IMR-90 (cell line): Measurements from ENCODE around the gene LRFN2.

Source experiments
- BHLHE40 ChIP-seq: fragments of 150-350 bp; IDR thresholded peaks from 2 replicates; pipeline ENCODE4 v1.6.1; 2016; ENCODE audit warnings: mild to moderate bottlenecking, low read depth, low read length
- CEBPB ChIP-seq: IDR thresholded peaks from 2 replicates; pipeline ENCODE4 v1.6.1; 2012; ENCODE audit warnings: low read depth, low read length, improper control_type of control experiment
- CHD1 ChIP-seq: IDR thresholded peaks from 2 replicates; pipeline ENCODE4 v1.6.1; 2012; ENCODE audit warnings: low read depth, low read length, improper control_type of control experiment
- MAFK ChIP-seq: IDR thresholded peaks from 2 replicates; pipeline ENCODE4 v1.6.1; 2012; ENCODE audit warnings: low read depth, low read length, improper control_type of control experiment
- MAZ ChIP-seq: IDR thresholded peaks from 2 replicates; pipeline ENCODE4 v1.6.1; 2012; ENCODE audit warnings: low read depth, mild to moderate bottlenecking, low read length, improper control_type of control experiment, moderate library complexity, borderline replicate concordance
- MXI1 ChIP-seq: IDR thresholded peaks from 2 replicates; pipeline ENCODE4 v1.6.1; 2012; ENCODE audit warnings: low read depth, mild to moderate bottlenecking, low read length, moderate library complexity, borderline replicate concordance
- POLR2A ChIP-seq: IDR thresholded peaks from 2 replicates; pipeline ENCODE4 v1.6.1; 2012; ENCODE audit warnings: mild to moderate bottlenecking, low read depth, low read length
- RAD21 ChIP-seq: IDR thresholded peaks from 2 replicates; pipeline ENCODE4 v1.6.1; 2012; ENCODE audit warnings: low read length, improper control_type of control experiment
- RFX5 ChIP-seq: IDR thresholded peaks from 2 replicates; pipeline ENCODE4 v1.8.0; 2012; ENCODE audit warnings: low read depth, mild to moderate bottlenecking, low read length, moderate library complexity
- SMC3 ChIP-seq: fragments of 150-350 bp; IDR thresholded peaks from 2 replicates; pipeline ENCODE4 v1.6.1; 2016; ENCODE audit warnings: low read depth, mild to moderate bottlenecking, antibody characterized with exemption, low read length, moderate library complexity
- TF ChIP-seq, protein P1 (sequence below): conservative IDR thresholded peaks from 2 replicates; pipeline ENCODE4 v1.5.1; 2012; ENCODE audit warnings: mild to moderate bottlenecking, low read depth, low read length, improper control_type of control experiment
- TF ChIP-seq, protein P2 (sequence below): fragments of 150-350 bp; IDR thresholded peaks from 2 replicates; pipeline ENCODE4 v1.6.1; 2016; ENCODE audit warnings: low read depth, mild to moderate bottlenecking, low read length, moderate library complexity, borderline replicate concordance

DNA sequence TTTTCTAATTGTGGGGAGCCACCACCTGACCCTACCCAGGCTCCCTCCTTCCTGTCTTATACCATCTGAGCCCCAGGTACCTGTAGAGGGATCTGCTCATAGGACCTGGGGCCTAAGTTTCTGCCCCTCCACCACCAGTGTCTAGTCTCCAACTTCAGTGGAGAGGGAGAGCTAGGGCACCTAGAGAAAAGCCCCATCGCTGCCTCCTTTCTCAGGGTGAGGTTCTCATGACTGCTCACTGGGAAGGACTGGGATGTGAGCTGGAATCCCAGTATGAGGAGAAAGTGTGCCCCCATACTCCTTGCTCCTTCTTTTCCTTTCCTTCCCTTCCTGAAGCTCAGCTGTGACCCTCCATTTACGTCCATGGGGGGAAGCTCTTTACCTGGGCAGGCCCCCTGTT, 231.6 kb downstream of the LRFN2 start:
- TF ChIP-seq, protein P1, sequence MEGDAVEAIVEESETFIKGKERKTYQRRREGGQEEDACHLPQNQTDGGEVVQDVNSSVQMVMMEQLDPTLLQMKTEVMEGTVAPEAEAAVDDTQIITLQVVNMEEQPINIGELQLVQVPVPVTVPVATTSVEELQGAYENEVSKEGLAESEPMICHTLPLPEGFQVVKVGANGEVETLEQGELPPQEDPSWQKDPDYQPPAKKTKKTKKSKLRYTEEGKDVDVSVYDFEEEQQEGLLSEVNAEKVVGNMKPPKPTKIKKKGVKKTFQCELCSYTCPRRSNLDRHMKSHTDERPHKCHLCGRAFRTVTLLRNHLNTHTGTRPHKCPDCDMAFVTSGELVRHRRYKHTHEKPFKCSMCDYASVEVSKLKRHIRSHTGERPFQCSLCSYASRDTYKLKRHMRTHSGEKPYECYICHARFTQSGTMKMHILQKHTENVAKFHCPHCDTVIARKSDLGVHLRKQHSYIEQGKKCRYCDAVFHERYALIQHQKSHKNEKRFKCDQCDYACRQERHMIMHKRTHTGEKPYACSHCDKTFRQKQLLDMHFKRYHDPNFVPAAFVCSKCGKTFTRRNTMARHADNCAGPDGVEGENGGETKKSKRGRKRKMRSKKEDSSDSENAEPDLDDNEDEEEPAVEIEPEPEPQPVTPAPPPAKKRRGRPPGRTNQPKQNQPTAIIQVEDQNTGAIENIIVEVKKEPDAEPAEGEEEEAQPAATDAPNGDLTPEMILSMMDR = no peak
- no peak for TF ChIP-seq POLR2A
- TF ChIP-seq MAZ = no peak
- no peak for TF ChIP-seq RAD21
- no peak for TF ChIP-seq MXI1
- no peak for TF ChIP-seq SMC3
- TF ChIP-seq RFX5 = no peak
- TF ChIP-seq CHD1 = no peak
- no peak for TF ChIP-seq CEBPB
- no peak for TF ChIP-seq BHLHE40
- TF ChIP-seq, protein P2, sequence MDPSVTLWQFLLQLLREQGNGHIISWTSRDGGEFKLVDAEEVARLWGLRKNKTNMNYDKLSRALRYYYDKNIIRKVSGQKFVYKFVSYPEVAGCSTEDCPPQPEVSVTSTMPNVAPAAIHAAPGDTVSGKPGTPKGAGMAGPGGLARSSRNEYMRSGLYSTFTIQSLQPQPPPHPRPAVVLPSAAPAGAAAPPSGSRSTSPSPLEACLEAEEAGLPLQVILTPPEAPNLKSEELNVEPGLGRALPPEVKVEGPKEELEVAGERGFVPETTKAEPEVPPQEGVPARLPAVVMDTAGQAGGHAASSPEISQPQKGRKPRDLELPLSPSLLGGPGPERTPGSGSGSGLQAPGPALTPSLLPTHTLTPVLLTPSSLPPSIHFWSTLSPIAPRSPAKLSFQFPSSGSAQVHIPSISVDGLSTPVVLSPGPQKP = no peak
- TF ChIP-seq MAFK = no peak
